H1 (cell line): ENCODE results near the gene NUP188. TPM values are rescaled to one million over a fixed set of nuclear protein-coding genes. Genes with fewer than 3 reads are reported as not detected.

ENCODE experiments used
- CTCF ChIA-PET: fragments of 300-600 bp; sonication (Branson Sonifier 250); formaldehyde crosslinking; loops from one replicate; lab custom pipeline; 2021; ENCODE audit not compliant: partially characterized antibody; lab: Charles Lee
- POLR2A ChIA-PET: fragments of 300-600 bp; sonication (Branson Sonifier 250); formaldehyde crosslinking; loops from one replicate; lab custom pipeline; 2021; ENCODE audit warnings: inconsistent platforms; ENCODE audit not compliant: partially characterized antibody; lab: Charles Lee
- DNase-seq, 2 experiments: peaks; one replicate each; pipeline versions ENCODE4 v3.0.0 to v3.0.0-alpha.2; 2010 to 2022; ENCODE audit warnings: low spot score in 2 of 2, low read depth in 1 of 2, mixed read lengths in 1 of 2
- FAIRE-seq: peaks from 2 replicates; lab custom pipeline; 2011; peaks lifted over from hg19 to GRCh38; lab: Jason Lieb, UNC
- H2AFZ ChIP-seq: 2 replicates; pipeline ENCODE4 v1.8.1; 2012; ENCODE audit warnings: low read length, inconsistent platforms
- H2AK5ac ChIP-seq: 2 replicates; pipeline ENCODE4 v1.6.1; 2013; ENCODE audit warnings: low read depth, low read length
- H2BK120ac ChIP-seq: replicated peaks from 2 replicates; pipeline ENCODE3; 2013; ENCODE audit warnings: low read depth, low read length, inconsistent platforms
- H2BK12ac ChIP-seq: 2 replicates; pipeline ENCODE4 v1.6.1; 2013; ENCODE audit warnings: low read depth, low read length
- H2BK15ac ChIP-seq: 2 replicates; pipeline ENCODE4 v1.6.1; 2013; ENCODE audit warnings: low read length
- H2BK20ac ChIP-seq: 2 replicates; pipeline ENCODE4 v1.6.1; 2013; ENCODE audit warnings: low read length
- H2BK5ac ChIP-seq: 2 replicates; pipeline ENCODE4 v1.6.1; 2013; ENCODE audit warnings: low read depth, low read length
- H3K14ac ChIP-seq: 2 replicates; pipeline ENCODE4 v1.6.1; 2013; ENCODE audit warnings: inconsistent platforms; ENCODE audit not compliant: insufficient read length
- H3K18ac ChIP-seq: 2 replicates; pipeline ENCODE4 v1.6.1; 2013; ENCODE audit warnings: low read length; ENCODE audit errors: extremely low read depth
- H3K23ac ChIP-seq: 2 replicates; pipeline ENCODE4 v1.6.1; 2013; ENCODE audit warnings: inconsistent platforms; ENCODE audit not compliant: insufficient read length
- H3K23me2 ChIP-seq: 2 replicates; pipeline ENCODE4 v1.6.1; 2013; ENCODE audit warnings: low read depth, low read length
- H3K27ac ChIP-seq: 2 replicates; pipeline ENCODE4 v1.6.1; 2011; ENCODE audit warnings: low read depth, low read length, inconsistent platforms
- H3K27me3 ChIP-seq, 4 experiments: replicated peaks in 1 of 4; 1 replicate in 1 of 4; 2 replicates in 3 of 4; pipeline versions ENCODE4 v1.6.1 to v1.8.1; 2011 to 2013; ENCODE audit warnings: low read length in 3 of 4, mild to moderate bottlenecking in 3 of 4, inconsistent platforms in 2 of 4, mixed read lengths in 2 of 4, moderate library complexity in 1 of 4; ENCODE audit not compliant: control insufficient read depth in 3 of 4, insufficient read depth in 3 of 4; ENCODE audit errors: extremely low read depth in 1 of 4
- H3K36me3 ChIP-seq, 4 experiments: 2 replicates each; pipeline versions ENCODE4 v1.6.1 to v1.8.1; 2011 to 2013; ENCODE audit warnings: mild to moderate bottlenecking in 4 of 4, low read length in 3 of 4, moderate library complexity in 2 of 4, control low read depth in 1 of 4, inconsistent platforms in 1 of 4; ENCODE audit not compliant: insufficient read depth in 4 of 4, control insufficient read depth in 2 of 4
- H3K4ac ChIP-seq: replicated peaks from 2 replicates; pipeline ENCODE3; 2013; ENCODE audit warnings: low read length, low read depth, mixed read lengths, inconsistent platforms; ENCODE audit not compliant: insufficient read length
- H3K4me1 ChIP-seq, 4 experiments: replicated peaks in 1 of 4; 1 replicate in 1 of 4; 2 replicates in 3 of 4; pipeline versions ENCODE4 v1.6.1 to v1.8.1; 2011 to 2013; ENCODE audit warnings: low read length in 3 of 4, inconsistent platforms in 2 of 4, mixed read lengths in 1 of 4; ENCODE audit not compliant: insufficient read depth in 4 of 4, control insufficient read depth in 3 of 4
- H3K4me2 ChIP-seq, 2 experiments: 2 replicates each; pipeline versions ENCODE4 v1.6.1 to v1.8.1; 2011 to 2013; ENCODE audit warnings: low read depth in 2 of 2, low read length in 2 of 2, control low read depth in 1 of 2, inconsistent platforms in 1 of 2, mild to moderate bottlenecking in 1 of 2; ENCODE audit not compliant: insufficient read depth in 1 of 2
- H3K4me3 ChIP-seq, 4 experiments: fragments of 200-600, 300-600 bp in 1 of 4; sonication (generic), shearing (Covaris generic), sonication (Bioruptor Twin) in 1 of 4; 2 replicates each; pipeline versions ENCODE4 v1.5.1 to v1.8.1; 2011 to 2016; ENCODE audit warnings: low read length in 4 of 4, low read depth in 3 of 4, control low read depth in 2 of 4, inconsistent platforms in 2 of 4, mild to moderate bottlenecking in 2 of 4, mixed read lengths in 1 of 4, moderate library complexity in 1 of 4; ENCODE audit not compliant: insufficient read depth in 2 of 4; ENCODE audit errors: extremely low read depth in 1 of 4
- H3K56ac ChIP-seq: replicated peaks from 2 replicates; pipeline ENCODE3; 2013; ENCODE audit warnings: low read depth, mild to moderate bottlenecking, mixed read lengths, low read length, inconsistent platforms; ENCODE audit not compliant: insufficient read length
- H3K79me1 ChIP-seq: 2 replicates; pipeline ENCODE4 v1.6.1; 2013; ENCODE audit warnings: low read depth, low read length, control low read depth
- H3K79me2 ChIP-seq, 2 experiments: 2 replicates each; pipeline versions ENCODE4 v1.6.1 to v1.8.1; 2012 to 2013; ENCODE audit warnings: low read length in 2 of 2, mild to moderate bottlenecking in 2 of 2, inconsistent platforms in 1 of 2; ENCODE audit not compliant: insufficient read depth in 2 of 2, control insufficient read depth in 1 of 2
- H3K9ac ChIP-seq, 4 experiments: replicated peaks in 1 of 4; 1 replicate in 1 of 4; 2 replicates in 3 of 4; pipeline versions ENCODE4 v1.6.1 to v1.8.1; 2011 to 2013; ENCODE audit warnings: low read depth in 3 of 4, low read length in 3 of 4, control low read depth in 2 of 4, mild to moderate bottlenecking in 2 of 4, moderate library complexity in 2 of 4, inconsistent platforms in 1 of 4; ENCODE audit errors: extremely low read depth in 1 of 4
- H3K9me3 ChIP-seq, 2 experiments: 2 replicates each; pipeline versions ENCODE4 v1.6.1 to v1.8.1; 2012 to 2013; ENCODE audit warnings: mild to moderate bottlenecking in 2 of 2, moderate library complexity in 2 of 2, control low read depth in 1 of 2, inconsistent platforms in 1 of 2, low read depth in 1 of 2, low read length in 1 of 2, mixed read lengths in 1 of 2; ENCODE audit not compliant: insufficient read depth in 2 of 2
- H4K20me1 ChIP-seq, 2 experiments: replicated peaks in 1 of 2; 2 replicates each; pipeline versions ENCODE3 to v1.8.1; 2011 to 2013; ENCODE audit warnings: inconsistent platforms in 2 of 2, low read length in 2 of 2, mild to moderate bottlenecking in 1 of 2; ENCODE audit not compliant: insufficient read depth in 2 of 2, control insufficient read depth in 1 of 2
- H4K5ac ChIP-seq: 2 replicates; pipeline ENCODE4 v1.6.1; 2013; ENCODE audit warnings: low read length, low read depth, mixed read lengths, inconsistent platforms; ENCODE audit not compliant: insufficient read length
- H4K8ac ChIP-seq: 2 replicates; pipeline ENCODE4 v1.8.0; 2013; ENCODE audit warnings: mild to moderate bottlenecking, moderate library complexity, low read length, inconsistent platforms; ENCODE audit not compliant: insufficient read depth; ENCODE audit errors: extremely low read depth
- H4K91ac ChIP-seq: replicated peaks from 2 replicates; pipeline ENCODE3; 2013; ENCODE audit warnings: low read length, mixed read lengths, inconsistent platforms; ENCODE audit not compliant: insufficient read length
- BACH1 ChIP-seq: IDR thresholded peaks from 2 replicates; pipeline ENCODE4 v1.6.1; 2012; ENCODE audit warnings: low read length, improper control_type of control experiment
- CREB1 ChIP-seq: IDR thresholded peaks from 2 replicates; pipeline ENCODE4 v1.6.1; 2012; ENCODE audit warnings: inconsistent platforms
- E2F6 ChIP-seq: IDR thresholded peaks from 2 replicates; pipeline ENCODE4 v1.6.1; 2012; ENCODE audit warnings: inconsistent platforms
- EP300 ChIP-seq, 2 experiments: IDR thresholded peaks; 1 replicate in 1 of 2; 2 replicates in 1 of 2; pipeline ENCODE4 v1.6.1; 2011 to 2012; ENCODE audit warnings: low read depth in 2 of 2, low read length in 2 of 2, mild to moderate bottlenecking in 2 of 2, borderline replicate concordance in 1 of 2, inconsistent platforms in 1 of 2, moderate library complexity in 1 of 2
- HDAC6 ChIP-seq: IDR thresholded peaks from one replicate; pipeline ENCODE4 v1.7.1; 2012; ENCODE audit warnings: low read depth, mild to moderate bottlenecking, inconsistent platforms, low read length, moderate library complexity
- JUN ChIP-seq: IDR thresholded peaks from 2 replicates; pipeline ENCODE4 v1.6.1; 2011; ENCODE audit warnings: low read depth, mild to moderate bottlenecking, improper control_type of control experiment, low read length
- MAFK ChIP-seq: IDR thresholded peaks from 2 replicates; pipeline ENCODE4 v1.6.1; 2012; ENCODE audit warnings: low read depth, mild to moderate bottlenecking, improper control_type of control experiment, low read length
- NANOG ChIP-seq: IDR thresholded peaks from 2 replicates; pipeline ENCODE4 v1.6.1; 2011; ENCODE audit warnings: low read length, low read depth, mild to moderate bottlenecking, inconsistent platforms; ENCODE audit not compliant: insufficient read depth, poor library complexity, severe bottlenecking
- POLR2AphosphoS5 ChIP-seq: IDR thresholded peaks from 2 replicates; pipeline ENCODE4 v1.6.1; 2011; ENCODE audit warnings: low read depth, low read length
- RAD21 ChIP-seq, 2 experiments: IDR thresholded peaks in 1 of 2; conservative IDR thresholded peaks in 1 of 2; 2 replicates each; pipeline ENCODE4 v1.6.1; 2011; ENCODE audit warnings: low read depth in 2 of 2, low read length in 2 of 2, improper control_type of control experiment in 1 of 2, inconsistent platforms in 1 of 2, mild to moderate bottlenecking in 1 of 2, moderate library complexity in 1 of 2
- RNF2 ChIP-seq: fragments of 200-900, 300-1000 bp; sonication (generic); IDR thresholded peaks from 2 replicates; pipeline ENCODE4 v1.7.1; 2016; ENCODE audit warnings: borderline replicate concordance, low read depth, mild to moderate bottlenecking, antibody characterized with exemption, low read length; ENCODE audit not compliant: poor library complexity, severe bottlenecking; ENCODE audit errors: missing control alignments
- SIN3A ChIP-seq, 2 experiments: IDR thresholded peaks in 1 of 2; conservative IDR thresholded peaks in 1 of 2; 2 replicates each; pipeline ENCODE4 v1.6.1; 2011 to 2012; ENCODE audit warnings: low read length in 2 of 2, improper control_type of control experiment in 1 of 2, low read depth in 1 of 2, mild to moderate bottlenecking in 1 of 2
- TAF1 ChIP-seq: IDR thresholded peaks from 2 replicates; pipeline ENCODE4 v1.6.1; 2011; ENCODE audit warnings: mild to moderate bottlenecking, low read depth, low read length
- WGBS, 2 experiments: shearing (Covaris generic) in 1 of 2; methylation state at CpG; one replicate each; pipeline versions ENCODE4 v1.1.6 to v1.1.7; 2013 to 2015; ENCODE audit warnings: low lambda C conversion rate in 2 of 2, mixed read lengths in 2 of 2, inconsistent platforms in 1 of 2, low coverage in 1 of 2, missing lambda C conversion rate in 1 of 2; ENCODE audit not compliant: insufficient replicate concordance in 2 of 2, insufficient coverage in 1 of 2, insufficient read length in 1 of 2; ENCODE audit errors: extremely low coverage in 1 of 2, missing lambda C conversion rate in 1 of 2; 5-methylcytosine and 5-hydroxymethylcytosine counted together
- polyA plus RNA-seq, 7 experiments: library from polyadenylated mRNA; depleted of rRNA in 3 of 7; stranded (reverse) in 5 of 7; unstranded in 2 of 7; fragments of >200 nt in 5 of 7; fragments of 200-250 nt in 2 of 7; gene quantifications; 1 replicate in 5 of 7; 2 replicates in 1 of 7; 4 replicates in 1 of 7; pipeline versions ENCODE4 v1.2.1 to v1.2.3, GENCODE V29; 2011 to 2013; ENCODE audit warnings: missing spikeins in 2 of 7, mixed read lengths in 2 of 7
- total RNA-seq: library from RNA; stranded (reverse); fragmentation: NEBNext Ultra II Directional; extraction: Animal tissue kit (Norgen Biotek cat#: 25700); gene quantifications from 2 replicates; pipeline ENCODE4 v1.2.1, GENCODE V29; 2021

The NUP188 gene
- total and polyA plus RNA-seq, 2 of the 8 experiments (the other 6 are each of a cell fraction or from before 2014, with no cell fraction given), result 90.1 to 111 TPM

- no peak overlapping the region for H2BK5ac ChIP-seq
- H3K79me2 ChIP-seq, result no peaks in the 10 kb centered on the region
- no peak overlapping the region for H3K9ac ChIP-seq
- no peak overlapping the region for H3K4me2 ChIP-seq
- H4K5ac ChIP-seq, result no peak overlapping the region
- DNase-seq, result no peak
- H3K14ac ChIP-seq, result no peak overlapping the region
- no peak overlapping the region for H3K56ac ChIP-seq
- ChIA-PET POLR2A (no interaction called here), CTCF (interaction anchor here (0.7 to 1.3 kb wide), 3 partner anchors 34 to 361 kb away, joined by 3 read pairs; no protein-coding TSS in a partner anchor)
- H2AK5ac ChIP-seq, result no peak overlapping the region
- H3K4ac ChIP-seq, result no peak overlapping the region
- H2BK20ac ChIP-seq, result no peak overlapping the region
- no peak overlapping the region for H3K18ac ChIP-seq
- H3K4me1 ChIP-seq, result no peaks in the 10 kb centered on the region
- peaks cover 13 to 68% (median 50%) of the 10 kb centered on the region in 4 experiments for H3K36me3 ChIP-seq
- no peaks in the 10 kb centered on the region for H3K23me2 ChIP-seq
- no peak overlapping the region for H2BK15ac ChIP-seq
- H4K91ac ChIP-seq, result no peak overlapping the region
- H2AFZ ChIP-seq, result no peak overlapping the region
- no peaks in the 10 kb centered on the region for H3K79me1 ChIP-seq
- no peak overlapping the region for H3K4me3 ChIP-seq
- no peaks in the 10 kb centered on the region for H3K9me3 ChIP-seq
- no peak overlapping the region for H4K8ac ChIP-seq
- FAIRE-seq, result no peak
- no peak overlapping the region for H2BK120ac ChIP-seq
- no peaks in the 10 kb centered on the region for H3K27me3 ChIP-seq
- no peak overlapping the region for H3K23ac ChIP-seq
- no peak overlapping the region for H3K27ac ChIP-seq
- H4K20me1 ChIP-seq, result no peaks in the 10 kb centered on the region
- 91% methylated on average over 4 of the region's 4 CpGs; no CpG with 5 or more reads in 1 of the 2 experiments for WGBS, 2 experiments
- no peak overlapping the region for H2BK12ac ChIP-seq
- TF ChIP-seq SIN3A (conservative IDR thresholded peaks at IDR 0.05 in 1 of 2, IDR thresholded peaks at IDR 0.05 in 1 of 2; ENCODE audit: low read depth in 1 of 2, low read length in 2 of 2) (no peak), TAF1 (no peak), RAD21 (IDR thresholded peaks at IDR 0.05 in 1 of 2, conservative IDR thresholded peaks at IDR 0.05 in 1 of 2; ENCODE audit: low read depth in 2 of 2, low read length in 2 of 2) (no peak), HDAC6 (no peak), POLR2AphosphoS5 (no peak), EP300 (IDR thresholded peaks at IDR 0.05; ENCODE audit: borderline replicate concordance in 1 of 2, low read depth in 2 of 2, low read length in 2 of 2) (no peak), CREB1 (no peak), MAFK (no peak), NANOG (no peak), BACH1 (no peak), JUN (no peak), E2F6 (no peak), RNF2 (no peak)
These were observed 25.5 kb downstream of the NUP188 start for GRCh38 chr9:128972956-128973355.
